ENCODE measurements around the gene MMP17. TPM values are rescaled to one million over a fixed set of nuclear protein-coding genes. Genes with fewer than 3 reads are reported as not detected.

Gene MMP17
- total RNA-seq, 4 donors from 2014 or later, result 1.3 to 3.1 (median 1.9) TPM

- Histone ChIP-seq H3K27ac (no peak overlapping the region), H3K27me3 (no peaks in the 10 kb centered on the region), H3K9me3 (no peaks in the 10 kb centered on the region), H3K4me1 (peaks cover 0 to 12% (median 5%) of the 10 kb centered on the region in 3 donors), H3K36me3 (peaks cover 22 to 93% (median 24%) of the 10 kb centered on the region in 3 donors), H3K4me3 (no peak overlapping the region)
- intact Hi-C loops (cut with DNase I), result no loop called here
- TF ChIP-seq POLR2A (IDR thresholded peaks at IDR 0.05) (no peak), CTCF (IDR thresholded peaks at IDR 0.05) (no peak)
- no peak for DNase-seq
- 91 to 94% methylated on average over 13 to 25 of the region's 30 CpGs for WGBS, 2 donors
Observed at GRCh38 chr12:131784909-131785762, 43.1 kb upstream of the MMP17 start.

- 87 to 92% methylated on average over 9 to 14 of the region's 15 CpGs for WGBS, 2 donors
- no peak for TF ChIP-seq POLR2A (IDR thresholded peaks at IDR 0.05)
- TF ChIP-seq CTCF (IDR thresholded peaks at IDR 0.05), result no peak
- no peak overlapping the region for H3K4me3 ChIP-seq
- no peaks in the 10 kb centered on the region for H3K27me3 ChIP-seq
- peaks cover 22 to 93% (median 26%) of the 10 kb centered on the region in 3 donors for H3K36me3 ChIP-seq
- peaks cover 0 to 12% (median 5%) of the 10 kb centered on the region in 3 donors for H3K4me1 ChIP-seq
- H3K27ac ChIP-seq, result no peak overlapping the region
- no peaks in the 10 kb centered on the region for H3K9me3 ChIP-seq
- intact Hi-C loops (cut with DNase I), result no loop called here
- no peak for DNase-seq
Observed at GRCh38 chr12:131785763-131786330, 42.3 kb upstream of the MMP17 start.

DNA sequence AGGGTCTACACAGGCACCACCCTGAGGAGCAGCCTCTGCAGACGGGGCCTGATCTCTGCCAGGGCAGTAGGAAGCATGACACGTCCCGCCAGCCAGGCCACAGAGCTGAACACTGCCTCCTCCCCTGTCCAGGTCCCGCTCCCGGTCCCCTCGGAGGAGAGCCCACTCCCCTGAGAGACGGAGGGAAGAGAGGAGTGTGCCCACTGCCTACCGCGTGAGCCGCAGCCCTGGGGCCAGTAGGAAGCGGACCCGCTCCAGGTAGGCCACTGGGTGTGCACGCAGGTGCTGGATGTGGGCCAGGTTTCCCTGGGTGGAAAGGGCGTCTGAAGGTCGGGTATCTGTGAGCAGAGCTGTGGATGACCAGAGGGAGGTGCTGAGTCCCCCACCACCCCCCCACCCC is 41.9 kb upstream of the MMP17 start:
- H3K27me3 ChIP-seq, result no peaks in the 10 kb centered on the region
- no peak for DNase-seq
- WGBS, 2 donors, result no CpG with 5 or more reads among the region's 15 CpGs
- peaks cover 21 to 93% (median 26%) of the 10 kb centered on the region in 3 donors for H3K36me3 ChIP-seq
- H3K4me3 ChIP-seq, result no peak overlapping the region
- peaks cover 0 to 12% (median 5%) of the 10 kb centered on the region in 3 donors for H3K4me1 ChIP-seq
- intact Hi-C loops (cut with DNase I), result no loop called here
- TF ChIP-seq CTCF (IDR thresholded peaks at IDR 0.05) (no peak), POLR2A (IDR thresholded peaks at IDR 0.05) (no peak)
- H3K9me3 ChIP-seq, result no peaks in the 10 kb centered on the region
- no peak overlapping the region for H3K27ac ChIP-seq

- no peak for DNase-seq
- Histone ChIP-seq H3K36me3 (peaks cover 21 to 93% (median 26%) of the 10 kb centered on the region in 3 donors), H3K27me3 (no peaks in the 10 kb centered on the region), H3K9me3 (no peaks in the 10 kb centered on the region), H3K4me3 (no peak overlapping the region), H3K4me1 (peaks cover 0 to 12% (median 5%) of the 10 kb centered on the region in 3 donors), H3K27ac (no peak overlapping the region)
- intact Hi-C loops (cut with DNase I), result no loop called here
- WGBS, 2 donors, result 90 to 94% methylated on average over 9 to 10 of the region's 17 CpGs
- TF ChIP-seq POLR2A (IDR thresholded peaks at IDR 0.05) (no peak), CTCF (IDR thresholded peaks at IDR 0.05) (no peak)
Observed at GRCh38 chr12:131787143-131787660, 41.0 kb upstream of the MMP17 start.

DNA sequence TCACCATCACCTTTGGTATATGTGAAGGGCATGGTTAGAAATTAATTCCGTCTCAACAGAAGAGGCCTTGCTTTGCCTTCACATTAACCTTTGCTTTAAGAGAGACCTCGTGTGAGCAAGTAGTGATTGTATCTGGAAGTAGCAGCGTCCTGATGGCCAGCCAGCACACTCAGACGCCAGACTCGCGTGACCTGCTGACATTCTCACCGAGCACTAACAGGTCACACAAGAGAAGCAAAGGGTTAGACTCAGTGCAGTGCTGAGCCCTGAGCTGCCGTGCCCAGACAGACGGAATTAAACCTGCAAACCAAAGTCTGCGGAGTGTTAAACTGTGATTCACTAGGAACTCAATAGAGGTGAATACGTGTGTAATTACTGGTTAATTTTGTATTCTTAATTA is 40.1 kb upstream of the MMP17 start:
- TF ChIP-seq POLR2A (IDR thresholded peaks at IDR 0.05) (no peak), CTCF (IDR thresholded peaks at IDR 0.05) (no peak)
- peaks cover 21 to 93% (median 26%) of the 10 kb centered on the region in 3 donors for H3K36me3 ChIP-seq
- 92% methylated on average over 11 of the region's 11 CpGs for WGBS, 2 donors
- H3K4me1 ChIP-seq, result peaks cover 0 to 11% (median 5%) of the 10 kb centered on the region in 3 donors
- H3K9me3 ChIP-seq, result no peaks in the 10 kb centered on the region
- no peak overlapping the region for H3K4me3 ChIP-seq
- DNase-seq, result no peak
- no peaks in the 10 kb centered on the region for H3K27me3 ChIP-seq
- no peak overlapping the region for H3K27ac ChIP-seq
- intact Hi-C loops (cut with DNase I), result no loop called here

Data from esophagus squamous epithelium (tissue), 5 donors.